ENCODE data around the gene UGT3A2.

GRCh38 chr5:36017622-36018021 lies 49.1 kb downstream of the UGT3A2 start:
- TF ChIP-seq CTCF (IDR thresholded peaks at IDR 0.05), result no peak
- TF ChIP-seq POLR2A (IDR thresholded peaks at IDR 0.05), result no peak

All from Peyer's patch (tissue), 4 donors.